A673 (cell line): Measurements from ENCODE around the gene ANAPC15. TPM values are rescaled to one million over a fixed set of nuclear protein-coding genes. Genes with fewer than 3 reads are reported as not detected.
"Not testable (repeated sequence)": the region's sequence is repeated elsewhere in the genome, so short reads cannot be mapped to it uniquely, and the experiment has no call there.

Experiments used
- BruUV-seq: library from RNA; stranded (reverse); fragments of 400-500 nt; replicated peaks from 2 replicates; lab custom pipeline; 2021; lab: Mats Ljungman, UMichigan
- CTCF ChIA-PET: fragments of 300-600 bp; sonication (Branson Sonifier 250); formaldehyde crosslinking; loops from one replicate; lab custom pipeline; 2022; ENCODE audit warnings: antibody characterized with exemption; lab: Charles Lee
- POLR2A ChIA-PET: fragments of 300-600 bp; sonication (Branson Sonifier 250); formaldehyde crosslinking; loops from one replicate; lab custom pipeline; 2022; ENCODE audit warnings: antibody characterized with exemption; ENCODE audit not compliant: low non-redundant PET; lab: Charles Lee
- DNase-seq: peaks from one replicate; pipeline ENCODE4 v3.0.0-alpha.2; 2015; ENCODE audit warnings: low spot score
- H3K27ac ChIP-seq: fragments of 200-600 bp; sonication (generic); 2 replicates; pipeline ENCODE4 v1.5.1; 2016; ENCODE audit warnings: mixed run types, low read depth, mild to moderate bottlenecking, mixed read lengths, antibody characterized with exemption, low read length; ENCODE audit not compliant: poor library complexity, severe bottlenecking
- H3K27me3 ChIP-seq: fragments of 200-600 bp; sonication (generic); replicated peaks from 2 replicates; pipeline ENCODE4 v1.6.1; 2017; ENCODE audit warnings: mixed run types, low read depth, mild to moderate bottlenecking, mixed read lengths, antibody characterized with exemption, low read length; ENCODE audit not compliant: insufficient read depth, poor library complexity
- H3K36me3 ChIP-seq: fragments of 200-600 bp; sonication (generic); 2 replicates; pipeline ENCODE4 v1.6.1; 2016; ENCODE audit warnings: mixed run types, mild to moderate bottlenecking, mixed read lengths, antibody characterized with exemption, low read length; ENCODE audit not compliant: insufficient read depth, poor library complexity, severe bottlenecking
- H3K4me1 ChIP-seq: fragments of 200-600 bp; sonication (generic); 2 replicates; pipeline ENCODE4 v1.6.1; 2017; ENCODE audit warnings: mixed run types, mild to moderate bottlenecking, mixed read lengths, antibody characterized with exemption, low read length; ENCODE audit not compliant: insufficient read depth, poor library complexity, severe bottlenecking
- H3K4me3 ChIP-seq: fragments of 200-600 bp; sonication (generic); 2 replicates; pipeline ENCODE4 v1.5.1; 2016; ENCODE audit warnings: low read depth, mixed run types, mild to moderate bottlenecking, mixed read lengths, low read length; ENCODE audit not compliant: poor library complexity, severe bottlenecking
- H3K9me3 ChIP-seq: fragments of 200-600 bp; sonication (generic); 2 replicates; pipeline ENCODE4 v1.6.1; 2016; ENCODE audit warnings: mixed run types, low read depth, mild to moderate bottlenecking, mixed read lengths, antibody characterized with exemption, low read length; ENCODE audit not compliant: poor library complexity, severe bottlenecking
- EZH2 ChIP-seq: fragments of 200-600 bp; sonication (generic); IDR thresholded peaks from 2 replicates; pipeline ENCODE4 v1.6.1; 2017; ENCODE audit warnings: borderline replicate concordance, low read depth, mild to moderate bottlenecking, mixed read lengths, antibody characterized with exemption, low read length; ENCODE audit not compliant: poor library complexity, severe bottlenecking
- intact Hi-C: fragments of 100-400 bp; cut with micrococcal nuclease; formaldehyde crosslinking; loops from one replicate; pipeline ENCODE4 v1.10.0; 2022; ENCODE audit not compliant: unreplicated experiment
- total RNA-seq: library from RNA; stranded (reverse); gene quantifications from 2 replicates; pipeline ENCODE4 v1.2.3, GENCODE V29; 2021
- TF ChIP-seq, protein P1 (sequence below): fragments of 300-800, 200-600 bp; sonication (generic); conservative IDR thresholded peaks from 2 replicates; pipeline ENCODE4 v1.5.1; 2017; ENCODE audit warnings: low read depth, mild to moderate bottlenecking, antibody characterized with exemption, low read length, moderate library complexity, mixed read lengths

ANAPC15 gene
- total RNA-seq, 1 experiment from 2014 or later: 57.2 TPM

DNA sequence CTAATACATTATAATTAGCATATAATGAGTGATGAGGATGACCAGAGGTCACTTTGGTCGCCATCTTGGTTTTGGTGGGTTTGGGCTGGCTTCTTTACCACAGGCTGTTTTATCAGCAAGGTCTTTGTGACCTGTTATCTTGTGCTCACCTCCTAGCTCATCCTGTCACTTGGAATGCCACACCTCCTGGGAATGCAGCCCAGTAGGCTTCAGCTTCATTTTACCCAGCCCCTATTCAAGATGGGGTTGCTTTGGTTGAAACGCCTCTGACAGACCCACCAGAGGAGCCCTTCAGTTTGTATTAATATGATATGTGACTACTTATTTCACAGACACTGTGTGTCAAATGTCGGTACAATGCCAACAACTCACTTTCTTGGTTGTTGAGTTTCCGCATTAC lies 43.3 kb upstream of the ANAPC15 start:
- H3K27me3 ChIP-seq: no peaks in the 10 kb centered on the region
- TF ChIP-seq EZH2: no peak
- TF ChIP-seq, protein P1, sequence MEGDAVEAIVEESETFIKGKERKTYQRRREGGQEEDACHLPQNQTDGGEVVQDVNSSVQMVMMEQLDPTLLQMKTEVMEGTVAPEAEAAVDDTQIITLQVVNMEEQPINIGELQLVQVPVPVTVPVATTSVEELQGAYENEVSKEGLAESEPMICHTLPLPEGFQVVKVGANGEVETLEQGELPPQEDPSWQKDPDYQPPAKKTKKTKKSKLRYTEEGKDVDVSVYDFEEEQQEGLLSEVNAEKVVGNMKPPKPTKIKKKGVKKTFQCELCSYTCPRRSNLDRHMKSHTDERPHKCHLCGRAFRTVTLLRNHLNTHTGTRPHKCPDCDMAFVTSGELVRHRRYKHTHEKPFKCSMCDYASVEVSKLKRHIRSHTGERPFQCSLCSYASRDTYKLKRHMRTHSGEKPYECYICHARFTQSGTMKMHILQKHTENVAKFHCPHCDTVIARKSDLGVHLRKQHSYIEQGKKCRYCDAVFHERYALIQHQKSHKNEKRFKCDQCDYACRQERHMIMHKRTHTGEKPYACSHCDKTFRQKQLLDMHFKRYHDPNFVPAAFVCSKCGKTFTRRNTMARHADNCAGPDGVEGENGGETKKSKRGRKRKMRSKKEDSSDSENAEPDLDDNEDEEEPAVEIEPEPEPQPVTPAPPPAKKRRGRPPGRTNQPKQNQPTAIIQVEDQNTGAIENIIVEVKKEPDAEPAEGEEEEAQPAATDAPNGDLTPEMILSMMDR: no peak
- peaks cover 4% of the 10 kb centered on the region for H3K4me1 ChIP-seq
- BruUV-seq: no TSS peak
- H3K4me3 ChIP-seq: no peak overlapping the region
- CTCF ChIA-PET: no interaction called here
- intact Hi-C loops: no loop called here
- H3K9me3 ChIP-seq: no peaks in the 10 kb centered on the region
- H3K27ac ChIP-seq: no peak overlapping the region
- POLR2A ChIA-PET: no interaction called here
- DNase-seq: no peak
- H3K36me3 ChIP-seq: no peaks in the 10 kb centered on the region

DNA sequence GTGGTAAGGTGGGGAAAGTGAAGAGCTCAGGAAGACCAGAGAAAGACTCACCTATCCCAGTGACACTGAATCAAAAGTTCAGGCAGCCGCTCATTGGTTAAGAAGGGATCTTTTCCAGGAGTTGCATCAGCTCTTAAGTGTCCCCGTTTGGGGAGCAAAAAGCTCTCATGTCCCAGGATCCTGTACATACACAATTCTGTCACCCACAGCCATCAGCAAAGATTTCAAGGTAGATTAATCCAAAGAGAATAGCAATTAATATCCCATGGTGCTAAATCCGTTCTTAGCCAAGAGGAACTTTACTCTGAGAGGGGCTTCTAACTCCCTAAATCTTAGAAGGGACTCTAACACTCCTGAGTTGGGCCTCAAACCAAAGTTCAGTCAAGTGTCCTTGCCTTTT lies 42.3 kb upstream of the ANAPC15 start:
- DNase-seq: no peak
- no peak overlapping the region for H3K4me3 ChIP-seq
- ChIA-PET POLR2A (no interaction called here), CTCF (no interaction called here)
- TF ChIP-seq EZH2: no peak
- TF ChIP-seq, protein P1: no peak
- no peaks in the 10 kb centered on the region for H3K36me3 ChIP-seq
- intact Hi-C loops: no loop called here
- H3K27ac ChIP-seq: no peak overlapping the region
- H3K9me3 ChIP-seq: no peaks in the 10 kb centered on the region
- peaks cover 4% of the 10 kb centered on the region for H3K4me1 ChIP-seq
- H3K27me3 ChIP-seq: no peaks in the 10 kb centered on the region
- no TSS peak for BruUV-seq

DNA sequence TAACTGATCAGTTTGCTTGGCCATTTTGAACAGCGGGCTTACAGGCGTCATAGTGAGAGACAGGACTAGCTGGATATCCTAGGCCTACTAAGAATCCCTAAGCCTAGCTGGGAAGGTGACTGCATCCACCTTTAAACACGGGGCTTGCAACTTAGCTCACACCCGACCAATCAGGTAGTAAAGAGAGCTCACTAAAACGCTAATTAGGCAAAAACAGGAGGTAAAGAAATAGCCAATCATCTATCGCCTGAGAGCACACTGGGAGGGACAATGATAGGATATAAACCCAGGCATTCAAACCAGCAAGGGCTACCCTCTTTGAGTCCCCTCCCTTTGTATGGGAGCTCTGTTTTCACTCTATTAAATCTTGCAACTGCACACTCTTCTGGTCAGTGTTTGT lies 41.4 kb upstream of the ANAPC15 start:
- H3K9me3 ChIP-seq, H3K36me3 ChIP-seq, H3K4me3 ChIP-seq, intact Hi-C loops, BruUV-seq, H3K4me1 ChIP-seq, CTCF ChIA-PET, DNase-seq, H3K27me3 ChIP-seq, POLR2A ChIA-PET, H3K27ac ChIP-seq: not testable (repeated sequence)

DNA sequence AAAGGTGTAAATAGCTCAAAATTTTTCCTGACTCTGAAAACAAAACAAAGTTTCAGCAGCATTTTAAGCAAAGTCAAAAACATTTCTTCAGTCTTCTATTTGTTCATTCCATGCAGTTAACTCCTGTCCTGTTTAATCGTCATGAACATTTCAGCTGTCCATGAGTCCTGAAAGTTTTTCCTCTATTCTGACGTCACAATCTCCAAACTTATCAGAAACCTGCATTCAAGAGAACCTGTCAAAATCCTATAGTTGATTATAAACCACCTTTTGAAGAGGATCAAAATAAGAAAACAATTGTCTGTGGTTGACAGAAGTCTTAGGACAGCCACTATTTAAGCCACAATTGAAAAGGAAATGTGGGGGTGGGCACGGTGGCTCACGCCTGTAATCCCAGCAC lies 38.4 kb upstream of the ANAPC15 start:
- no peak for DNase-seq
- Histone ChIP-seq H3K36me3 (no peaks in the 10 kb centered on the region), H3K9me3 (no peaks in the 10 kb centered on the region), H3K4me3 (no peak overlapping the region), H3K27me3 (no peaks in the 10 kb centered on the region), H3K4me1 (peaks cover 4% of the 10 kb centered on the region), H3K27ac (no peak overlapping the region)
- ChIA-PET POLR2A (no interaction called here), CTCF (no interaction called here)
- TF ChIP-seq EZH2: no peak
- TF ChIP-seq, protein P1: no peak
- intact Hi-C loops: no loop called here
- BruUV-seq: no TSS peak
